ENCODE measurements around the gene CSF1. TPM values are rescaled to one million over a fixed set of nuclear protein-coding genes. Genes with fewer than 3 reads are reported as not detected.
A peak's percentile ranks its signal among the peaks of the same experiment; 100 is the strongest.

Gene CSF1
- polyA plus RNA-seq, 1 donor (not counting 4 experiments of a cell fraction or from before 2014, with no cell fraction given): 1.8 TPM

- peak overlapping the region; percentile 19 for H3K4me2 ChIP-seq (ENCODE audit: control insufficient read depth, extremely low read depth, insufficient read depth, low read depth, low read length)
- H3K4me1 ChIP-seq (ENCODE audit: control insufficient read depth, extremely low read depth, insufficient read depth, low read length): peaks cover 13% of the 10 kb centered on the region
- no peaks in the 10 kb centered on the region for H3K79me2 ChIP-seq (ENCODE audit: control insufficient read depth, insufficient read depth, low read length)
- H2AFZ ChIP-seq (ENCODE audit: control insufficient read depth, low read length): no peak overlapping the region
- H3K36me3 ChIP-seq (ENCODE audit: control insufficient read depth in 2 of 2, extremely low read depth in 1 of 2, insufficient read depth in 2 of 2, low read length in 2 of 2): no peaks in the 10 kb centered on the region
- no peak overlapping the region for H3K4me3 ChIP-seq (ENCODE audit: control insufficient read depth in 2 of 3, extremely low read depth in 1 of 3, insufficient read depth in 2 of 3, low read depth in 1 of 3, low read length in 3 of 3)
- TF ChIP-seq EZH2 (IDR thresholded peaks at IDR 0.05; ENCODE audit: low read length) (no peak), CTCF (optimal IDR thresholded peaks at IDR 0.05 in 1 of 3, IDR thresholded peaks at IDR 0.05 in 1 of 3, conservative IDR thresholded peaks at IDR 0.05 in 1 of 3; ENCODE audit: extremely low read depth in 1 of 3, insufficient read depth in 2 of 3, low read length in 3 of 3) (no peak)
- no peaks in the 10 kb centered on the region for H3K9me3 ChIP-seq (ENCODE audit: control insufficient read depth, low read depth, low read length)
- H3K9me1 ChIP-seq (ENCODE audit: control insufficient read depth, extremely low read depth, insufficient read depth, low read length): no peaks in the 10 kb centered on the region
- no peak overlapping the region for H3K27ac ChIP-seq (ENCODE audit: control insufficient read depth, insufficient read depth, low read length)
- no peaks in the 10 kb centered on the region for H4K20me1 ChIP-seq (ENCODE audit: control insufficient read depth, extremely low read depth, insufficient read depth, low read length)
- no peak for FAIRE-seq
- H3K27me3 ChIP-seq (ENCODE audit: control insufficient read depth, extremely low read depth, insufficient read depth, low read length): no peaks in the 10 kb centered on the region
- DNase-seq (ENCODE audit: low read depth, low spot score): no peak
- dilution Hi-C loops (cut with MboI; ENCODE audit: extremely low pct_ligation_motif_present, low sequenced_read_pairs): no loop called here
- H3K9ac ChIP-seq (ENCODE audit: control insufficient read depth, extremely low read depth, insufficient read depth, low read length): no peak overlapping the region
Observed at GRCh38 chr1:109923946-109924275, 13.3 kb downstream of the CSF1 start.

GRCh38 chr1:109924316-109924715, 13.7 kb downstream of the CSF1 start:
- Histone ChIP-seq H2AFZ (ENCODE audit: control insufficient read depth, low read length) (no peak overlapping the region), H3K9ac (ENCODE audit: control insufficient read depth, extremely low read depth, insufficient read depth, low read length) (no peak overlapping the region), H3K79me2 (ENCODE audit: control insufficient read depth, insufficient read depth, low read length) (no peaks in the 10 kb centered on the region), H3K27ac (ENCODE audit: control insufficient read depth, insufficient read depth, low read length) (no peak overlapping the region), H3K9me1 (ENCODE audit: control insufficient read depth, extremely low read depth, insufficient read depth, low read length) (no peaks in the 10 kb centered on the region), H3K4me3 (ENCODE audit: control insufficient read depth in 2 of 3, extremely low read depth in 1 of 3, insufficient read depth in 2 of 3, low read depth in 1 of 3, low read length in 3 of 3) (no peak overlapping the region), H3K4me1 (ENCODE audit: control insufficient read depth, extremely low read depth, insufficient read depth, low read length) (peaks cover 17% of the 10 kb centered on the region), H3K4me2 (ENCODE audit: control insufficient read depth, extremely low read depth, insufficient read depth, low read depth, low read length) (peak overlapping the region; percentile 19), H3K9me3 (ENCODE audit: control insufficient read depth, low read depth, low read length) (no peaks in the 10 kb centered on the region), H4K20me1 (ENCODE audit: control insufficient read depth, extremely low read depth, insufficient read depth, low read length) (no peaks in the 10 kb centered on the region), H3K36me3 (ENCODE audit: control insufficient read depth in 2 of 2, extremely low read depth in 1 of 2, insufficient read depth in 2 of 2, low read length in 2 of 2) (no peaks in the 10 kb centered on the region), H3K27me3 (ENCODE audit: control insufficient read depth, extremely low read depth, insufficient read depth, low read length) (no peaks in the 10 kb centered on the region)
- TF ChIP-seq CTCF (optimal IDR thresholded peaks at IDR 0.05 in 1 of 3, IDR thresholded peaks at IDR 0.05 in 1 of 3, conservative IDR thresholded peaks at IDR 0.05 in 1 of 3; ENCODE audit: extremely low read depth in 1 of 3, insufficient read depth in 2 of 3, low read length in 3 of 3): no peak
- no peak for TF ChIP-seq EZH2 (IDR thresholded peaks at IDR 0.05; ENCODE audit: low read length)
- dilution Hi-C loops (cut with MboI; ENCODE audit: extremely low pct_ligation_motif_present, low sequenced_read_pairs): no loop called here
- DNase-seq (ENCODE audit: low read depth, low spot score) (no peak), FAIRE-seq (peak; percentile 93)

Measured in keratinocyte (primary cell).